ENCODE measurements around the gene TTC36. TPM values are rescaled to one million over a fixed set of nuclear protein-coding genes. Genes with fewer than 3 reads are reported as not detected.
A peak's percentile ranks its signal among the peaks of the same experiment; 100 is the strongest.

The TTC36 gene
- total and polyA plus RNA-seq, 9 of the 15 experiments (the other 6 are each of a cell fraction or from before 2014, with no cell fraction given): 0.22 to 0.23 TPM; not detected in 7

DNA sequence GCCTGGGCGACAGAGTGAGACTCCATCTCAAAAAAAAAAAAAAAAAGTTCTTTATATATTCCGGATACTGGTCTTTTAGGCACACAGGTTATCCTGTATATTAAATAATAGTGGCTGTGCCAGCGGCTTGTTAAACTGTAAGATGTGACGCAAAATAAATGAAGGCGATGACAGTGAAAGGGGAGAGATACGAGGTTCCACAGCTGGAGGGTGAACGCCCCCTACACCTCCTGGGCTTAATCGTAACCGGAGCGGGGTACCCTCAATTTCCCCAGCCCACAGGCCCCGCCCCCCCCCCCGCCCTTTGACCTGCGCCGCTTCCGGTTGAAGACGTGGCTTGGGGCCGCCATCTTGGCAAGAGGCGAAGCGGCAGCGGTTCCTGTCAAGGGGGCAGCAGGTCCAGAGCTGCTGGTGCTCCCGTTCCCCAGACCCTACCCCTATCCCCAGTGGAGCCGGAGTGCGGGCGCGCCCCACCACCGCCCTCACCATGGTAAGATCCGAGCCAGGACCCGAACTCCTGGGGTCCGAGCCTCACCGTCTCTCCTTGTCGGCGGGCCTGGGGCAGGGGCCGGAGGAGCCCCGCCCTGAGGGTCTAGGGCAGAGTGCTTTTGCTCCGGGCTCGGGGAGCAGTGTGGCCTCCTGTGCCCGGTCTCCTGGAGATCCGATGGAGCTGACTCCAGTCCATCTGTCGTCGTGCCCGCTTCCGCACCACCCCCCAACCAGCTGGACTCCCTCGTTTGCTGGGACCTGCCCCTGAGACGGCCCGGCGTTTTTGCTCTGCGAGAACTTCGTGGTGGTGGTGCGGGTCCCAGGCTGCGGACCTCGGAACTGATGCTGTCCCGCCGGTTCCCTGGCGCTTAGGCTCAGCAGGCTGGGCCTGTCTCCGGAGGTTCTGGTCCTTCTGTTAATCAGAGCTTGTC, 45.0 kb downstream of the TTC36 start, which contains the start of gene ARCN1 (continued):
- TF ChIP-seq, protein P1, sequence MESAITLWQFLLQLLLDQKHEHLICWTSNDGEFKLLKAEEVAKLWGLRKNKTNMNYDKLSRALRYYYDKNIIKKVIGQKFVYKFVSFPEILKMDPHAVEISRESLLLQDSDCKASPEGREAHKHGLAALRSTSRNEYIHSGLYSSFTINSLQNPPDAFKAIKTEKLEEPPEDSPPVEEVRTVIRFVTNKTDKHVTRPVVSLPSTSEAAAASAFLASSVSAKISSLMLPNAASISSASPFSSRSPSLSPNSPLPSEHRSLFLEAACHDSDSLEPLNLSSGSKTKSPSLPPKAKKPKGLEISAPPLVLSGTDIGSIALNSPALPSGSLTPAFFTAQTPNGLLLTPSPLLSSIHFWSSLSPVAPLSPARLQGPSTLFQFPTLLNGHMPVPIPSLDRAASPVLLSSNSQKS (CRISPR knock-in tag; IDR thresholded peaks at IDR 0.05): no peak
- no peak for TF ChIP-seq DEAF1 (CRISPR knock-in tag; IDR thresholded peaks at IDR 0.05)
- TF ChIP-seq ESRRA (IDR thresholded peaks at IDR 0.05; ENCODE audit: borderline replicate concordance, low read depth): no peak
- no peak for TF ChIP-seq JUNB (CRISPR knock-in tag; conservative IDR thresholded peaks at IDR 0.05)
- TF ChIP-seq ZKSCAN1 (IDR thresholded peaks at IDR 0.05; ENCODE audit: low read depth, low read length): no peak
- TF ChIP-seq, protein P2, sequence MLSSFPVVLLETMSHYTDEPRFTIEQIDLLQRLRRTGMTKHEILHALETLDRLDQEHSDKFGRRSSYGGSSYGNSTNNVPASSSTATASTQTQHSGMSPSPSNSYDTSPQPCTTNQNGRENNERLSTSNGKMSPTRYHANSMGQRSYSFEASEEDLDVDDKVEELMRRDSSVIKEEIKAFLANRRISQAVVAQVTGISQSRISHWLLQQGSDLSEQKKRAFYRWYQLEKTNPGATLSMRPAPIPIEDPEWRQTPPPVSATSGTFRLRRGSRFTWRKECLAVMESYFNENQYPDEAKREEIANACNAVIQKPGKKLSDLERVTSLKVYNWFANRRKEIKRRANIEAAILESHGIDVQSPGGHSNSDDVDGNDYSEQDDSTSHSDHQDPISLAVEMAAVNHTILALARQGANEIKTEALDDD (IDR thresholded peaks at IDR 0.05): no peak
- TF ChIP-seq GATAD2A (IDR thresholded peaks at IDR 0.05): no peak
- TF ChIP-seq GATA2 (CRISPR knock-in tag; IDR thresholded peaks at IDR 0.05): no peak
- TF ChIP-seq, protein P3, sequence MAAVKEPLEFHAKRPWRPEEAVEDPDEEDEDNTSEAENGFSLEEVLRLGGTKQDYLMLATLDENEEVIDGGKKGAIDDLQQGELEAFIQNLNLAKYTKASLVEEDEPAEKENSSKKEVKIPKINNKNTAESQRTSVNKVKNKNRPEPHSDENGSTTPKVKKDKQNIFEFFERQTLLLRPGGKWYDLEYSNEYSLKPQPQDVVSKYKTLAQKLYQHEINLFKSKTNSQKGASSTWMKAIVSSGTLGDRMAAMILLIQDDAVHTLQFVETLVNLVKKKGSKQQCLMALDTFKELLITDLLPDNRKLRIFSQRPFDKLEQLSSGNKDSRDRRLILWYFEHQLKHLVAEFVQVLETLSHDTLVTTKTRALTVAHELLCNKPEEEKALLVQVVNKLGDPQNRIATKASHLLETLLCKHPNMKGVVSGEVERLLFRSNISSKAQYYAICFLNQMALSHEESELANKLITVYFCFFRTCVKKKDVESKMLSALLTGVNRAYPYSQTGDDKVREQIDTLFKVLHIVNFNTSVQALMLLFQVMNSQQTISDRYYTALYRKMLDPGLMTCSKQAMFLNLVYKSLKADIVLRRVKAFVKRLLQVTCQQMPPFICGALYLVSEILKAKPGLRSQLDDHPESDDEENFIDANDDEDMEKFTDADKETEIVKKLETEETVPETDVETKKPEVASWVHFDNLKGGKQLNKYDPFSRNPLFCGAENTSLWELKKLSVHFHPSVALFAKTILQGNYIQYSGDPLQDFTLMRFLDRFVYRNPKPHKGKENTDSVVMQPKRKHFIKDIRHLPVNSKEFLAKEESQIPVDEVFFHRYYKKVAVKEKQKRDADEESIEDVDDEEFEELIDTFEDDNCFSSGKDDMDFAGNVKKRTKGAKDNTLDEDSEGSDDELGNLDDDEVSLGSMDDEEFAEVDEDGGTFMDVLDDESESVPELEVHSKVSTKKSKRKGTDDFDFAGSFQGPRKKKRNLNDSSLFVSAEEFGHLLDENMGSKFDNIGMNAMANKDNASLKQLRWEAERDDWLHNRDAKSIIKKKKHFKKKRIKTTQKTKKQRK (IDR thresholded peaks at IDR 0.05; ENCODE audit: borderline replicate concordance, low read depth, low read length): no peak
- no peak for TF ChIP-seq ZNF224 (CRISPR knock-in tag; IDR thresholded peaks at IDR 0.05)
- TF ChIP-seq CSDE1 (IDR thresholded peaks at IDR 0.05): no peak
- TF ChIP-seq NCOA4 (IDR thresholded peaks at IDR 0.05; ENCODE audit: partially characterized antibody): no peak
- TF ChIP-seq ZNF174 (CRISPR knock-in tag; IDR thresholded peaks at IDR 0.05): no peak
- TF ChIP-seq ZSCAN32 (CRISPR knock-in tag; IDR thresholded peaks at IDR 0.05): no peak
- no peak for TF ChIP-seq PHTF2 (CRISPR knock-in tag; IDR thresholded peaks at IDR 0.05)
- no peak for TF ChIP-seq ZNF408 (CRISPR knock-in tag; IDR thresholded peaks at IDR 0.05; ENCODE audit: low read depth)
- TF ChIP-seq RUNX1 (IDR thresholded peaks at IDR 0.05; ENCODE audit: low read depth): no peak
- TF ChIP-seq PML (IDR thresholded peaks at IDR 0.05; ENCODE audit: low read length): peak; percentile 56; the same call in 1 of the 2 replicates
- TF ChIP-seq POLR2AphosphoS2 (IDR thresholded peaks at IDR 0.05; ENCODE audit: low read length): no peak
- peak; percentile 98 for TF ChIP-seq PHF8 (IDR thresholded peaks at IDR 0.05; ENCODE audit: borderline replicate concordance, low read length)
- TF ChIP-seq TBL1XR1 (IDR thresholded peaks at IDR 0.05; ENCODE audit: low read length in 2 of 2): no peak
- TF ChIP-seq DPF2 (IDR thresholded peaks at IDR 0.05): 0 out of 2 replicates have a peak, but pooled peaks have one; percentile 28
